H9 (cell line): ENCODE data around the gene DOCK1. TPM values are rescaled to one million over a fixed set of nuclear protein-coding genes. Genes with fewer than 3 reads are reported as not detected.

Source experiments
- DNase-seq: peaks from one replicate; pipeline ENCODE4 v3.0.0-alpha.2; 2017
- H2AFZ ChIP-seq: one replicate; pipeline ENCODE4 v1.6.1; 2013; ENCODE audit warnings: mild to moderate bottlenecking, low read length, control low read depth, moderate library complexity
- H2AK5ac ChIP-seq: 2 replicates; pipeline ENCODE4 v1.6.1; 2013; ENCODE audit warnings: low read length, control low read depth, mixed read lengths; ENCODE audit not compliant: insufficient read length
- H2BK120ac ChIP-seq: one replicate; pipeline ENCODE4 v1.6.1; 2013; ENCODE audit warnings: low read depth, mild to moderate bottlenecking, low read length, control low read depth, inconsistent platforms; ENCODE audit not compliant: poor library complexity, severe bottlenecking
- H2BK12ac ChIP-seq: 2 replicates; pipeline ENCODE4 v1.6.1; 2013; ENCODE audit warnings: low read length, control low read depth, mixed read lengths, low read depth; ENCODE audit not compliant: insufficient read length
- H2BK15ac ChIP-seq: 2 replicates; pipeline ENCODE4 v1.6.1; 2013; ENCODE audit warnings: low read depth, low read length, control low read depth
- H2BK20ac ChIP-seq: one replicate; pipeline ENCODE4 v1.6.1; 2013; ENCODE audit warnings: low read depth, mild to moderate bottlenecking, low read length, control low read depth, inconsistent platforms; ENCODE audit not compliant: poor library complexity, severe bottlenecking
- H2BK5ac ChIP-seq: 2 replicates; pipeline ENCODE4 v1.6.1; 2013; ENCODE audit warnings: low read length, control low read depth, mixed read lengths; ENCODE audit not compliant: insufficient read length
- H3K14ac ChIP-seq: 2 replicates; pipeline ENCODE4 v1.6.1; 2013; ENCODE audit warnings: low read length, control low read depth; ENCODE audit not compliant: insufficient read depth
- H3K18ac ChIP-seq: 2 replicates; pipeline ENCODE4 v1.6.1; 2013; ENCODE audit warnings: low read depth, mild to moderate bottlenecking, mixed read lengths, low read length, control low read depth; ENCODE audit not compliant: insufficient read length
- H3K23ac ChIP-seq: 2 replicates; pipeline ENCODE4 v1.6.1; 2013; ENCODE audit warnings: low read length, control low read depth, mixed read lengths, low read depth; ENCODE audit not compliant: insufficient read length
- H3K23me2 ChIP-seq: 2 replicates; pipeline ENCODE4 v1.6.1; 2013; ENCODE audit warnings: low read depth, mild to moderate bottlenecking, mixed read lengths, low read length, control low read depth; ENCODE audit not compliant: insufficient read length, poor library complexity, severe bottlenecking
- H3K27ac ChIP-seq: 2 replicates; pipeline ENCODE4 v1.5.1; 2013; ENCODE audit warnings: low read length, control low read depth, mixed read lengths, low read depth; ENCODE audit not compliant: insufficient read length
- H3K27me3 ChIP-seq: 2 replicates; pipeline ENCODE4 v1.6.1; 2013; ENCODE audit warnings: low read length, control low read depth, inconsistent platforms; ENCODE audit not compliant: insufficient read depth
- H3K4ac ChIP-seq: 2 replicates; pipeline ENCODE4 v1.6.1; 2013; ENCODE audit warnings: low read depth, mild to moderate bottlenecking, control low read depth, inconsistent platforms, low read length, moderate library complexity
- H3K4me1 ChIP-seq: 2 replicates; pipeline ENCODE4 v1.6.1; 2013; ENCODE audit warnings: low read length, control low read depth, inconsistent platforms; ENCODE audit not compliant: insufficient read depth
- H3K4me2 ChIP-seq: 2 replicates; pipeline ENCODE4 v1.6.1; 2013; ENCODE audit warnings: low read length, control low read depth, mixed read lengths; ENCODE audit not compliant: insufficient read length, insufficient read depth
- H3K56ac ChIP-seq: 2 replicates; pipeline ENCODE4 v1.6.1; 2013; ENCODE audit warnings: low read depth, mild to moderate bottlenecking, mixed read lengths, low read length, control low read depth; ENCODE audit not compliant: insufficient read length
- H3K79me1 ChIP-seq: 2 replicates; pipeline ENCODE4 v1.6.1; 2013; ENCODE audit warnings: low read depth, mild to moderate bottlenecking, moderate library complexity, low read length, control low read depth, inconsistent platforms; ENCODE audit not compliant: insufficient read depth, poor library complexity, severe bottlenecking
- H3K79me2 ChIP-seq: 2 replicates; pipeline ENCODE4 v1.6.1; 2013; ENCODE audit warnings: low read length, control low read depth, inconsistent platforms; ENCODE audit not compliant: insufficient read depth
- H3K9ac ChIP-seq: 2 replicates; pipeline ENCODE4 v1.6.1; 2013; ENCODE audit warnings: low read length, control low read depth, mixed read lengths; ENCODE audit not compliant: insufficient read length; ENCODE audit errors: extremely low read depth
- H3K9me3 ChIP-seq: one replicate; pipeline ENCODE4 v1.6.1; 2013; ENCODE audit warnings: low read depth, low read length, inconsistent platforms; ENCODE audit not compliant: control insufficient read depth
- H3T11ph ChIP-seq: one replicate; pipeline ENCODE4 v1.6.1; 2013; ENCODE audit warnings: mild to moderate bottlenecking, low read length, control low read depth, inconsistent platforms
- H4K20me1 ChIP-seq: one replicate; pipeline ENCODE4 v1.6.1; 2013; ENCODE audit not compliant: control insufficient read depth, insufficient read length, insufficient read depth
- H4K5ac ChIP-seq: 2 replicates; pipeline ENCODE4 v1.6.1; 2013; ENCODE audit warnings: low read depth, mild to moderate bottlenecking, mixed read lengths, low read length, control low read depth; ENCODE audit not compliant: insufficient read length
- H4K8ac ChIP-seq: replicated peaks from 2 replicates; pipeline ENCODE4 v1.6.1; 2013; ENCODE audit warnings: low read length, control low read depth, mixed read lengths, low read depth; ENCODE audit not compliant: insufficient read length
- H4K91ac ChIP-seq: 2 replicates; pipeline ENCODE4 v1.6.1; 2013; ENCODE audit warnings: low read depth, mild to moderate bottlenecking, moderate library complexity, mixed read lengths, low read length, control low read depth; ENCODE audit not compliant: insufficient read length
- H3K27ac Mint-ChIP-seq, 3 experiments: 2 replicates in 2 of 3; 3 replicates in 1 of 3; pipeline ENCODE4 v1.8.0; 2020 to 2021; ENCODE audit warnings: mixed read lengths in 3 of 3, mild to moderate bottlenecking in 1 of 3, moderate library complexity in 1 of 3
- H3K27me3 Mint-ChIP-seq: 2 replicates; pipeline ENCODE4 v1.8.0; 2021; ENCODE audit warnings: low read depth, mild to moderate bottlenecking, moderate library complexity, mixed read lengths
- H3K36me3 Mint-ChIP-seq, 3 experiments: 2 replicates in 2 of 3; 3 replicates in 1 of 3; pipeline ENCODE4 v1.8.0; 2020 to 2021; ENCODE audit warnings: low read depth in 3 of 3, mixed read lengths in 3 of 3; ENCODE audit not compliant: insufficient read depth in 1 of 3
- H3K4me1 Mint-ChIP-seq, 2 experiments: 2 replicates each; pipeline ENCODE4 v1.8.0; 2020; ENCODE audit warnings: mixed read lengths in 2 of 2
- H3K4me3 Mint-ChIP-seq, 2 experiments: 2 replicates in 1 of 2; 3 replicates in 1 of 2; pipeline ENCODE4 v1.8.0; 2020 to 2021; ENCODE audit warnings: mild to moderate bottlenecking in 2 of 2, mixed read lengths in 2 of 2, moderate library complexity in 1 of 2
- H3K9me3 Mint-ChIP-seq, 2 experiments: 2 replicates in 1 of 2; 3 replicates in 1 of 2; pipeline ENCODE4 v1.8.0; 2020; ENCODE audit warnings: mild to moderate bottlenecking in 2 of 2, mixed read lengths in 2 of 2, moderate library complexity in 1 of 2
- WGBS: extraction: QIAGEN DNeasy Blood & Tissue Kit; methylation state at CpG from one replicate; pipeline ENCODE4 v1.1.7; 2013; ENCODE audit warnings: missing lambda C conversion rate, low lambda C conversion rate, mixed read lengths; ENCODE audit not compliant: insufficient read length; ENCODE audit errors: extremely low coverage; 5-methylcytosine and 5-hydroxymethylcytosine counted together
- total RNA-seq: library from RNA; stranded (reverse); gene quantifications from 2 replicates; pipeline ENCODE4 v1.2.1, GENCODE V29; 2021
- TF ChIP-seq, protein P1 (sequence below): fragments of 200-600 bp; sonication (generic); conservative IDR thresholded peaks from 3 replicates; pipeline ENCODE4 v1.8.0; 2021; ENCODE audit warnings: antibody characterized with exemption, mild to moderate bottlenecking

Gene DOCK1
- total RNA-seq, 1 experiment from 2014 or later, result 57.0 TPM

DNA sequence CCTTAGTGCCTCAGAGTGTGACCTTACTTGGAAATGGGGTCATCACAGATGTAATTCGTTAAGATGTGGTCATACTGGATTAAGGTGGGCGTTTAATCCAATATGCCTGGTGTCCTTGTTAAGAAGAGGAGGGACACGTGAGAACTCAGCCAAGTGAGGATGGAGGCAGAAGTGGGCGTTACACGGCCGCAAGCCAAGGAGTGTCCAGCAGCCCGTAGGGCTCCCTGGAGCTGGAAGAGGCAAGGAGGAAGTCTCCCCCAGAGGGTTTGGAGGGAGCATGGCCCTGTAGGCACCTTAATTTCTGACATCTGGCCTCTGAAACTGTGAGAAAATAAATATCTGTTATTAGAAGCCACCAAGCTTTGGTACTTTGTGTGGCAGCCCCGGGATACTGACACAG is 21.3 kb downstream of the DOCK1 start:
- H2BK120ac ChIP-seq, result no peak overlapping the region
- H4K20me1 ChIP-seq, result no peaks in the 10 kb centered on the region
- H2BK5ac ChIP-seq, result no peak overlapping the region
- H3K56ac ChIP-seq, result no peak overlapping the region
- no peaks in the 10 kb centered on the region for H3K27me3 ChIP-seq
- no peak overlapping the region for H4K8ac ChIP-seq
- H3K4me1 ChIP-seq, result no peaks in the 10 kb centered on the region
- no peak overlapping the region for H2AK5ac ChIP-seq
- no peak overlapping the region for H3K4me2 ChIP-seq
- H2BK15ac ChIP-seq, result no peak overlapping the region
- no peak overlapping the region for H2BK12ac ChIP-seq
- peaks cover 0 to 2% of the 10 kb centered on the region in 2 experiments; a peak in 1 of 5 replicates for H3K9me3 Mint-ChIP-seq
- H3K23me2 ChIP-seq, result no peaks in the 10 kb centered on the region
- no peak overlapping the region for H3K4me3 Mint-ChIP-seq
- DNase-seq, result no peak
- no peak overlapping the region for H3K18ac ChIP-seq
- no peak overlapping the region for H3K27ac ChIP-seq
- H3K4ac ChIP-seq, result no peak overlapping the region
- H3K79me2 ChIP-seq, result peaks cover 5% of the 10 kb centered on the region; the same call in 1 of the 2 replicates
- no peaks in the 10 kb centered on the region for H3K9me3 ChIP-seq
- peaks cover 8% of the 10 kb centered on the region for H3K79me1 ChIP-seq
- no peak overlapping the region for H4K5ac ChIP-seq
- TF ChIP-seq, protein P1, sequence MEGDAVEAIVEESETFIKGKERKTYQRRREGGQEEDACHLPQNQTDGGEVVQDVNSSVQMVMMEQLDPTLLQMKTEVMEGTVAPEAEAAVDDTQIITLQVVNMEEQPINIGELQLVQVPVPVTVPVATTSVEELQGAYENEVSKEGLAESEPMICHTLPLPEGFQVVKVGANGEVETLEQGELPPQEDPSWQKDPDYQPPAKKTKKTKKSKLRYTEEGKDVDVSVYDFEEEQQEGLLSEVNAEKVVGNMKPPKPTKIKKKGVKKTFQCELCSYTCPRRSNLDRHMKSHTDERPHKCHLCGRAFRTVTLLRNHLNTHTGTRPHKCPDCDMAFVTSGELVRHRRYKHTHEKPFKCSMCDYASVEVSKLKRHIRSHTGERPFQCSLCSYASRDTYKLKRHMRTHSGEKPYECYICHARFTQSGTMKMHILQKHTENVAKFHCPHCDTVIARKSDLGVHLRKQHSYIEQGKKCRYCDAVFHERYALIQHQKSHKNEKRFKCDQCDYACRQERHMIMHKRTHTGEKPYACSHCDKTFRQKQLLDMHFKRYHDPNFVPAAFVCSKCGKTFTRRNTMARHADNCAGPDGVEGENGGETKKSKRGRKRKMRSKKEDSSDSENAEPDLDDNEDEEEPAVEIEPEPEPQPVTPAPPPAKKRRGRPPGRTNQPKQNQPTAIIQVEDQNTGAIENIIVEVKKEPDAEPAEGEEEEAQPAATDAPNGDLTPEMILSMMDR, result no peak
- H3K23ac ChIP-seq, result no peak overlapping the region
- H3K27me3 Mint-ChIP-seq, result no peaks in the 10 kb centered on the region
- peaks cover 18 to 21% of the 10 kb centered on the region in 2 experiments for H3K4me1 Mint-ChIP-seq
- H2BK20ac ChIP-seq, result no peak overlapping the region
- H3K36me3 Mint-ChIP-seq, result peaks cover 17 to 50% (median 34%) of the 10 kb centered on the region in 3 experiments
- WGBS, result no CpG with 5 or more reads among the region's 8 CpGs
- no peak overlapping the region for H3K27ac Mint-ChIP-seq
- H2AFZ ChIP-seq, result no peak overlapping the region
- H3K9ac ChIP-seq, result no peak overlapping the region
- H3K14ac ChIP-seq, result no peak overlapping the region
- H3T11ph ChIP-seq, result no peak overlapping the region
- no peak overlapping the region for H4K91ac ChIP-seq
